HG03175 (cell line): ENCODE measurements around the gene BRD7.
"Not testable (repeated sequence)": the region's sequence is repeated elsewhere in the genome, so short reads cannot be mapped to it uniquely, and the experiment has no call there.

ENCODE experiments used
- ATAC-seq: cut with Tn5 transposase; IDR thresholded peaks from one replicate; pipeline ENCODE4 v1.9.1; 2021; ENCODE audit warnings: mild to moderate bottlenecking, moderate library complexity; ENCODE audit not compliant: unreplicated experiment

BRD7 gene

DNA sequence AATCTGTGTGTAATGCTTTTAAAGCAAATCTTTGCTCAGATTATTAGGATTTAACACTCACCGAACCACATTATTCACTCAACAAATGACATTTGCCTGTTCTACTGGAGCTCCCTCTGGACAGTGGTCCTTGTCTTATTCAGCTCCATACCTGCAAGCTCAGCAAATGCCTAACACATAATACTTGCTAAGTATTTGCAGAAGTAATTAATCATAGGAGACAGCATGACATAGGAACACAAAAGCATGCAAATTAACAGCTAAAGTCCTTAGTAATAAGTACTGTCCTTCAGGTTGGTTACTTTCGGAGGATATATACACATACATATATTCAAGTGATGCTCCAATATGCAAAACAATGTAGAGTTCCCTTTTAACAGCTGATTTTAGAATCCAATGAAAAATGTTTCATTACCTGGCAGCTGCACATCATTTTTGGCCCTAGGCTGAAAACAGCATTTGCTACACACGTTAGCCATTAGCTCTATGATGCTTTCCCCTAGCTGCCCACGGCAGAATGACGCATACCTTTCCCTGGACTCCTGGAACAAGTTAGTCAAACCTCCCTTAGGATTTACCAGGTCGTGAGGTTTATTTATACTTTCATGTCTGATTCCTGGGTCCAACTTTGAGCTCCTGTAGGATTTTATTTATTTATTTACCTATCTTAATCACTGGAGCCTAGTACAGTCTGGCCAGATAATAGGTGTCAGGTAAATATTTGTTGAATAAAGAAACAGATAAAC, 8.6 kb downstream of the BRD7 start:
- no peak for ATAC-seq

DNA sequence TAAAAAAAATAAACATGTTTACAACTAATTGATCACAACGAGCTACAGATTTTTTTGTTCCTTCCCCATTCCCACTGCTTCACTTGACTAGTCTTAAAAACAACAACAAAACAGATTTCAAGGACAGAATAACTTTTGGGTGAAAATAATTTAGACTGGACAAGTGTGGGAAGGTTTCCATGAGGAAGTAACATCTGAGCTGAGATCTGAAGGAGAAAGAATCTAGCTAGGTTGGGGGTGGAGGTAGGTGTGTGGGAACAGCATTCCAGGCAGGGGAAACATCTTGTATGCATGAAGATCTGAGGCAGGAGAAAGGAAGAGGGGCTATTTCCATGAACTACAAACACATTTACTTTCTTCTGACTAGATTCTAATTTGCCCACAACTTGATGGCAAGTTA, 9.2 kb downstream of the BRD7 start:
- no peak for ATAC-seq

DNA sequence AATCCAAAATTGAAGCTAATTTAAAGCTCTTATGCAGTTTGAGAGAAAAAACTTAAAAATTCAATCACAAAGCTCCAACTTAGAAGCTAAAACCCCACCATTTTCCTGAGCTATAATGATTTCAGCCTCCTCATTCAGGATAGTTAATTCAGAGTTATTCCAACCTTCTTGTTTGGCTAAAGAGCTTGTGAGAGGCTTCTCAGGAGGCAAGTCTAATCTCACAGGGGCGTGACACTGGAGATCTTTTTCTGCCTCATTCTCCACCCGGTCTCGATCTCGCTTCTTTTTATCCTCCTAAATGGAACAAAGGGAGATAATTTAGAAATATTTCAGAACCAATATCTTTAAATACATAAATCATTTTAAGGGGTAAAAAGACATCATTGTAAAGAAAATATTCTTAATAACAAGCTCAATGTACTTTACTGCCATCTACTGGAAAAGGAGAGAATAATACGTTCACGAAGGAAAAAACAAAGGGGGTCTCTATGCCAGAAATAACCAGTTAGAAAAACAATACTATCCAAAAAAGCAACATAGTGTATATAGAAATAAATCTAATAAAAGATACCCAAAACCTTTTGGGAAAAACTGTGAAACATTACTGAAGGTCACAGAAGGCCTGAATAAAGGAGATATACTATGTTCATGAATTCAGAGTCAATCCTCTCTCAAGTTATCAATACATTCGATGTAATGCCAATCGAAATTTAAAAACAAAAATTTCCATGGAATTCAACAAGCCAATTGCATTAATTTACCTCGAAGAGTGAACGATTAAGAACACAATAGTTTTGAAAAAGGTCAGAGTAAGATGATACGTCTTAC, 13.9 kb downstream of the BRD7 start:
- ATAC-seq, result no peak

DNA sequence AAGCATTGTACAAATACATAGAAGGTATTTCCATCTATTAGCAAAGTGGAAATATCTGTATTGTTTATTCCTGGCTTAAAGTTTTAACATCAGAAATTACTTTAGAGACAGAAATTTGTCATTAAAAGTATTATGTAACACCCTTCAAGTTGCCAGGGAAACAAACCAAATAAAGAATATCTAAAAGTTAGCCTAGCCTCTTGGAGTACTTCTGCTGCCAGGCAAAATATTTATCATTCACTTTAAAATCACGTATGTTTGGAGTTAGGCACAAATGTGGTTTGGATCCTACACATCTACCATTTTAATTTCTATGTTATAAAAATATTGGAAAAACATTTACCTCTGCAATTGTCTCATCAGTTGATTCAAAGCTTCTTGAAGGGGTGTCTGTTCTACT, 14.7 kb downstream of the BRD7 start:
- ATAC-seq, result no peak

DNA sequence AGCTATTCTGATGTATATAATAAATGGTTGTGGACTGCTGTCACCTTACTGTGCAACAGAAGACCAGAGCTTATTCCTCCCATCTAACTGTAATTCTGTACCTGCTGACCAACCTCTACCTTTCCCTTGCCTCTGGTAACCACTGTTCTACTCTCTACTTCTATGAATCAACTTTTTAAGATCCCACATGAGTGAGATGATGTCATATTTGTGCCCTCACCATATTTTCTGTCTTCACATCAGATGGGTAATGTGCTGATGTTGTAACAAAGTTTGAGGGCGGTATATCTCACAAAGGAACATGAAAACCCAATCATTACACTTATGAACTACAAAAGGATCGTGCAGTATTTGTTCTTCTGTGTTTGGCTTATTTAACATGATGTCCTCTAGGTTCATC, 16.8 kb downstream of the BRD7 start:
- ATAC-seq, result no peak

DNA sequence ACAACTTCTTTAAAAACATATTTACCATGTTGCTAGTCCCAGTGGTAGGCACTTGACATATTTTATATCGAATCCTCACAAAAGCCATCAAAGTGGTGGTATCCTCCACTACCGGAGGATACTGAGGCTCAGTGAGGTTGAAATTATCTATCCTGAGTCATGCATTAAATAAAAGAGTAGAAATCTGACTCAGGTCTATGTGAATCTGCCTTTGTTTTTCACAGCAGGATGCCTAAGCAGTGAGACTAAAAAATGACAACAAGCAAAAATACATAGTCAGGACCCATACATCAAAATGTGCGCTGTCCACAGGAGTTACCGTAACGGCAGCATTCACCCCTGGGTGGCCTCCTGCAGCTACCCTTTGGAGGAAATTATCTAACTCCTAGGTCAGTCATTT, 17.7 kb downstream of the BRD7 start:
- ATAC-seq, result no peak

DNA sequence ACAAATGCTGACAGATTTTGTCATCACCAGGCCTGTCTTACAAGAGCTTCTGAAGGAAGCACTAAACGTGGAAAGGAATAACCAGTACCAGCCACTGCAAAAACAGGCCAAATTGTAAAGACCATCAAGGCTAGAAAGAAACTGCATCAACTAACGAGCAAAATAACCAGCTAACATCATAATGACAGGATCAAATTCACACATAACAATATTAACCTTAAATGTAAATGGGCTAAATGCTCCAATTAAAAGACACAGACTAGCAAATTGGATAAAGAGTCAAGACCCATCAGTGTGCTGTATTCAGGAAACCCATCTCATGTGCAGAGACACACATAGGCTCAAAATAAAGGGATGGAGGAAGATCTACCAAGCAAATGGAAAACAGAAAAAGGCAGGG, 23.6 kb downstream of the BRD7 start:
- not testable (repeated sequence) for ATAC-seq

DNA sequence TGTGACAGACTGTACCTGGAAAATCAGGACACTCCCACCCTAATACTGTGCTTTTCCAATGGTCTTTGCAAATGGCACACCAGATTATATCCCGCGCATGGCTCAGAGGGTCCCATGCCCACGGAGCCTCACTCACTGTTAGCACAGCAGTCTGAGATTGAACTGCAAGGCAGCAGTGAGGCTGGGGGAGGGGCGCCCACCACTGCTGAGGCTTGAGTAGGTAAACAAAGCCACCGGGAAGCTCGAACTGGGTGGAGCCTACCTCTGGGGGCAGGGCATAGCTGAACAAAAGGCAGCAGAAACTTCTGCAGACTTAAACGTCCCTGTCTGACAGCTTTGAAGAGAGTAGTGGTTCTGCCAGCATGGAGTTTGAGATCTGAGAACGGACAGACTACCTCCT, 25.2 kb downstream of the BRD7 start:
- ATAC-seq, result not testable (repeated sequence)

DNA sequence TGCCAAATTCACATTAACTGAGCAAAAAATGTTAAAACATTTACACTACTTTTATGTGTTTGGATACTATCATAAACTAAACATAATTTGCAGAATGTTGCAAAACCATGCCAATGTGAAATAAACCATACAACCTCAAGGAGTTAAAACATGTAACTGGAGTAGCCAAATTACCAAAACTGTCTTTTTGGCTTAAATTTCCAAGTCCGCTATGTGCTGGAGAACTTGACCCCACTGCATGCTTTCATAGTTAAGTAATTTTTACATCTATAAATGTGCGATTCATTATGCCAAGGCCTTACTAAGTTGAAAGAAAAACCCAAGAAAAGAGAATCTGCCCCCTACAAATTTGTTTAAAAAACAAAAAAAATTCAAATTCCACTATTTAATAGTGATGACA, 28.2 kb downstream of the BRD7 start:
- no peak for ATAC-seq

DNA sequence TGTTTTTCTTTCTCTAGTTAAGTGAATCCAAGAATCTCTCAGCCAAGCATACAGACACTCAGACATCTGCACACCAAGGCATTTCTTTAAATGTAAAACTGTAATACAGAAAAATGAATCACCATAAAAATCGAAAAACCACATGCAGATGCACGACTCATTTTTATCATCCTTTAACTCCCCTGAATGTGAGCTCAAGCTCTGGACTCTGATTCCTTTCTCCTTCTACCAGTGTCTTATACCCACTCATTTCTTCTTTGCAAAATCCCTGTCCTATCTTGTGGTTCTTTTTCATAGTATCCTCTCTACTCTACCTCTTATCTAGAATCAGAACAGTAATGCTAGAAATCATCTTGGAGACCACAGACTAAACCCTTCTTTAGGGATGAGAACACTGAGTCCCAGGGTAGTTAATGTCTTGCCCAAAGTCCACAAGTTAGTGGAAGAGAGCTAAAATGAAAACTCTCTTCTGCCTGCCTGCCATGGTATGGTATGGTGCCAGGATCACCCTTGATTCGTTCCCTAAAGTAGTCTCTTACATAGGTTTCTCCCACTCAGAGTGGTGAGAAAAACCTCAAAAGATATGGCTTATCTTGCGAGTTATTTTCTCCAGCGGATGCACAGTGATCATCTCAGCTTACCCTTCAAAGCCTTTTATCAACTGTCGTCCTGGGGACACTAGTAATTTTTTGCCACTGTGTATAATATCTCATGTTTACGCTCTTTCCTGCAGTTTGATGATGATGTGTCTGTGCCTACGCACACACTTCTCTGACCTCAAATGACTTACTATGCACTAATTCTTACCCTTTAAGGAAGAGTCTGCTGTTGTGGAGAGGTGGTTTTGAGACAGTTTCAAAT, 30.2 kb downstream of the BRD7 start:
- ATAC-seq, result no peak

DNA sequence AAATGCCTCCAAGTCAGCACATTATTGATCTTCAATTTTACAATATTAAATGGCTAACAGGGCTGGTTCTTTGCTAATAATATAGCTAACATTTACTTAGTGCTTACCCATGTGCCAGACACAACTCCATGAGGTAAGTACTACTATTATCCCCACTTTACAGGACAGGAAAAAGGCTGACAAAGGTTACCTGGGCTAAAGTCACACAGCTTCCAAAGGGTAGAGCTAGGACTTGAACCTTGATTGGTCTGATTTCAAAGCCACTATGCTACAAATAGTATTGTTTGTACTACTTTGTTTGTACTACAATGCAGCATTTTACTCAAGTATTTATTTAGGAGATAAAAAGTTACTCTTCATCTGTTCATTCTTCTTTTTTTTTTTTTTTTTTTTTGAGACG, 31.9 kb downstream of the BRD7 start:
- ATAC-seq, result no peak

DNA sequence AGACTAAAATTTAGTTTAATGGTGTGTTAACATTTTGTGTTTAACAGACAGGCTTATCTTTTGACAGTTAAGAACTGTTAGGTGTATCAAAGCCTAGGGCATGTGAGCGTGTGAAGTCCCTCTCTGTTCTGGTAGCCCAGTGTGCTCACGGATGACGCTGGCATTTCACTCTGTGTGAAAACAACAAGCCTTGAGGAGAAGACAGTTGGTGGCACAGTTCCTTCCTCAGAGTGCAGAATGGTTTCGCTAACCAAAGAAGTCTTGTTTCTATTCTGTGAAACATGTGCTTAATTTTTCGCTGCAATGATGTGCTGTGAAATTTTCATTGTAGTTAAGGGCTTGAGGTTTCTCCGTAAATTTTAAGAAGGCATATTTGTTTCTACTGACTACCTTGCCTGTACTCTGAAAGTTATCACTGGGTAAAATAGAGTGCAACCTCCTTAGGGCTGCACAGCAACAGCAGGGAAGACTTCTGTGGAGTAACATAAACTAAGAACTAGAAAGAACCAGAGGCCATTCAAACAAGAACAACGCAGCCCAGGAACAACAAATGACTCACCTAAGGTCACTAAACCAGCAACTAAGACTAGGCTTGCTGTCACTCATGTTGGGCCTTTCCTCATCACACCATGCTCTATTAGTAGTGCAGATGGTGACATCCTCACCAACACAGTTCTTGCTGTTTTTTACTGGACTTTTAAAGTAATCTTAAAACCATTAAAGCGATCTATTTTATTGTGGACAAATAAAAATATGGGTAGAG, 33.4 kb downstream of the BRD7 start:
- peak; percentile 74 for ATAC-seq

DNA sequence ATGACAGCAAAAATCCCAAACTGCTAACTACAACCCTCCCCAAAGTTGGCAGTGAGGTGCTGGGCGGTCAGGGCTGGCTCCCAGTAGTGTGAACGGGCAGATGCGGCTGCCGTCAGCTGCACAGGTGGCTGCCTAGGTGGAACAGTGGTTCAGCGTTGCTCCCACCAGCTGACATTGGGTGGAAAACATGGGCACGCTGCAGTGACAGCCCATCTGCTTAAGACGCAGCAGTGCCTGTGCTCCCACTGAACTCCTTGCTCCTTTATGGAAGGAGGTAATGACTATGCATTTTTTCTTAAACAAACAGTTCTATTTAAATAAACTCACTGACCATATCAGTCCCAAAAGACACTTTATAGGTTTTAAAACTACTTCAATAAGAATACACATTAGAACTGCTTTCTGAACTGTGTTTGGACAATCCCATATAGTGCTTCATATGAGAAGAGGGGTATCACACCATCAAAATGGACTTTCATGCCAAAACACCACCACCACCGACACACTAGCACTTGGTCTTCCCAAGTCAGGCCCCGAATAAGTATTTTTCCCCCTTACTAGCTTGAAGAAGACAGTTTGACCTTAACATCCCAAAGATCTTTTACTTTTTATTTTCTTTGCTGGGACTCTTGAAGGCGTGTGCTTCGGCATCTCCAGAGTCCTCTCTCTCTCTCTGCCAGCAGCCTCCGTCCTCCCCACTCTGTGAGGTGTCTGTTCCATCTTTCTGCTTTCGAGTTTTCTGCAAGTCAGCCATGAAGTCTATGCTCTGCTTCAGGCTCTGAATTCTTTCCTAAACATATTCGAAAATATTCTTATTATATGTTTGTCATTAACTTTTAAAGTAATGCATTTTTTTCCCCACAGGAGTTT, 34.4 kb downstream of the BRD7 start:
- no peak for ATAC-seq

DNA sequence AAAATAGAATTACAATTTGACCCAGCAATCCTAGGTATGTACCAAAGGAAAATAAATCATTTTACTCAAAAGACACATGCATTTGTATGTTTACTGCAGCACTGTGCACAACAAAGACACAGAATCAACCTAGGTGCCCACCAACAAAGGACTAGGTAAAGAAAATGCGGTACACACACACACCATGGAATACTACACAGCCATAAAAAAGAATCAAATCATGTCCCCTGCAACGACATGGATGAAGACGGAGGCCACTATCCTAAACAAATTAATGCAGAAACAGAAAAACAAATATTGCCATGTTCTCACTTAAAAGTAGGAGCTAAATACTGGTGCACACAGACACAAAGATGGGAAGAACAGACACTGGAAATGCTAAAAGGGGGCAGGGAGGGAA, 36.2 kb downstream of the BRD7 start:
- no peak for ATAC-seq

DNA sequence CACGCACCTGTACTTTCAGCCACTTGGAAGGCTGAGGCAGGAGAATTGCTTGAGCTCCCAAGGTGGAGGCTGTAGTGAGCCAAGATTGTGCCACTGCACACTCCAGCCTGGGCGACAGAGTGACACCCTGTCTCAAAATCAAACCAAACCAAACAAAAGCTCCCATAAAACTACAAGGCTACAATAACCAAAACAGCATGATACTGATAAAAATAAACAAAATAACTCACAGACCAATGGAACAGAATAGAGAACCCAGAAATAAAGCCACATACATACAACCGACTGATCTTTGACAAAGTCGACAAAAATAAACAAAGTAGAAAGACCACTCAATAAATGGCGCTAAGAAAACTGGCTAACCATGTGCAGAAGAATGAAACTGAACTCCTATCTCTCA, 37.2 kb downstream of the BRD7 start:
- no peak for ATAC-seq

DNA sequence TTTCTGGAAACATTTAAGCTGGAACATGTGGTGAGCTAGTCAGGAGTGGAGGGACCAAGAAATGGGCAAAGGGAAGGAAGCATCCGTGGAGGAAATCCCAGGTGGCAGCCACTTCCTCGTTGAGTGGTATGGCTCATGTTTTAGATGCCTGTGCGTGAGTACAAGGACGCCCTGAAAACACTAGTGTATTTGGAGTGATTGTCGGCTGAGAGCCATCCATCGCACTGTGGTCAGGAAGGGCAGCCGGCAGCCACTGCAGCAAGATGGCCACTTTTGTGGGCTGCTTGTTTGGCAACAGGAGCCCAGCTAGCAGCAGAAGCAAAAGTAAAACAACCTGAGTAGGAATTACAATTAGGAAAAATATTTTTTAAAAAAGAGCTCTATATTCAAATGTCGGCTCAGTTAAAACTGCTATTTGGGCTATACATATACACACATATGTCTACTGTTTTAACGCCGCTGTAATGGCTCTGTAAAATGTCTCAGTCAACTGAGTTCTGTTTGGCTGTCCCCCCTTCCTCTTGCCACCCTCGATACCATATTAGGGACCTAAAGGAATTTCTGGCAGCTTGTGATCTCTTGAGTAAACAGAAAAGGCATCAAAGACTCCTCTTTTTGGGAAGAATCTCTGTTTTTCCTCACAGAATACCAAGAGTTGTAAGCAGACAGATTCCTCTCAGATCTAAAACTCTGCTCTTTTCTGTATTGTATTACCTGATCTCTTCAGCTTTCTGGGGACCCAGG, 39.2 kb downstream of the BRD7 start:
- ATAC-seq, result no peak

DNA sequence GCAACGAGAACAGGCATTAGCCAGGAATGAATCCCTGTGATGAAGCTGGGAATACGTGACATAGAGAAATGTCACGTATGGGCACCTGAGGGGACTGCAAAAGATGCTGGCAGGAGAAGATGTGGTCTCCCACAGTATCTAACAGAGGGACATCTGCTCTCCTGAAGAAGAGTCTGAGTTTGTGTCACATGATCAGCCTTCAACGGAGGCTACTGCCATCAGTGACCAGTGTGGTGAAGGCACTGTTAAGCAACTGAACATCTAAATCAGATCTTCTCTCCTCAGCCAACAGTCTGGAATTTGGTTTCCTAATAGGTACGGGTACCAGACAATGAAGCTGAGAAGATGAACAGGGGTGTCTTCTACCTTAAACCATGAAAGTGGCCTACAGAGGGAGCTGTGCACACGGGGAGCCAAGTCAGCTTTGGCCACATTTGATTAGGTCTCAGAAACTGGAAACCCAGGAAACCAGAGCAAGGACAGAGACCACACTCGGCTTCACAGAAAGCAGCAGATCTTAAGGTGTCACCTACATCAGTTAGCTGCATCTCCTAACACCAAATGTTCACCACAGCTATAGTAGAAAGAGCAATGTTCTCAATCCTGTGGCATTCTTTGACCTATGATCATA, 41.8 kb downstream of the BRD7 start:
- ATAC-seq, result peak; percentile 63

DNA sequence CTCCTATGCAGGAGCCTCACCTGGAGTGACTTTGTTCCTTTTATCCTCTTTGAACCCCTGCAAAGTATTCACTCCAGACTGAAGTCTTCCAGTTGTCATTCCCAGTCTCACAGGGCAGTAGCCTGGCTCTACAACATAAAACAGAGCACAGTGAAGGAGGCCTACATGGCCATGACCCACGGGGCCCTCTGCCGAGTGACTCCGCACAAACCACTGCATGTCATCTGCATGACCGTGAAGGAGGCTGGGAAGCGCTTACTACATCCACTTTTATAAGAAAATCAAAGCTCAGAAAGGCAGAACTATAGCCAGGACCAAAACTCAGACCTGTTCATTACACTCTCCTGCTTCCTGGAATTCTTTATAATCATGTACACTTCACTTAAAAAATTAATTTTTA, 42.5 kb downstream of the BRD7 start:
- ATAC-seq, result no peak

DNA sequence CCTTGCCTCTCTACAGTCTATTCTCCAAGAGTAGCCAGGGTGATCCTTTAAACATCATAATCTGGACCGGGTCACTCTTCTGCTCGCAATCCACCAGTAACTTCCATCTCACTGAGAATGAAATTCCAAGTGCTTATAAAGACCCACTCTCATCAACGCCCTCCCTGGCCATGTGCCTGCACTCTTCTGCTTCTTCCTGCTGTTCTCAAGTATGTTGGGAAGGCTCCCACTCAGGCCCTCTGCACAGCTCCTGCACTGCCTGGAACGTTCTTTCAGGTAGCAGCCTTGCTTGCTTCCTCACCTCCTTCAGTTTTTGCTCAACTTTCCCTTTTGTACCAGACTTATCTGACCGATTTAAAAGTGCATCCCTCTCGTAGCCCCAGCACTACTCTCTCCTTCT, 44.4 kb downstream of the BRD7 start:
- ATAC-seq, result no peak
